ENCODE results near the gene ELP6.
"Not testable (repeated sequence)": the region's sequence is repeated elsewhere in the genome, so short reads cannot be mapped to it uniquely, and the experiment has no call there.

- not testable (repeated sequence) for TF ChIP-seq CTCF (IDR thresholded peaks at IDR 0.05); EZH2 (IDR thresholded peaks at IDR 0.05; ENCODE audit: borderline replicate concordance, insufficient read depth, low read depth, low read length, poor library complexity, severe bottlenecking)
Observed at GRCh38 chr3:47468315-47468714, 45.2 kb downstream of the ELP6 start.

Measured in B cell (primary cell).